ENCODE results near the gene EVA1B. TPM values are rescaled to one million over a fixed set of nuclear protein-coding genes. Genes with fewer than 3 reads are reported as not detected.

Gene EVA1B
- 1.2 TPM in 1 of 2 replicates, not detected in the other for total RNA-seq (2013; cell fraction: nucleolus; rRNA removed)
- 6.4 and 6.9 TPM in 2 replicates for total RNA-seq (2014; rRNA removed)
- total RNA-seq (2014; rRNA removed; fragmentation: Illumina TruSeq; extraction: Trizol), result 0.32 and 0.45 TPM in 2 replicates
- total RNA-seq (2021), result 5.3 and 6.1 TPM in 2 replicates
- polyA plus RNA-seq (2011; ENCODE audit: low read depth), result 2.1 TPM
- 0.58 TPM in 1 of 2 replicates, not detected in the other for polyA plus RNA-seq (2011; rRNA removed)
- 1.5 and 2.1 TPM in 2 replicates for polyA plus RNA-seq (2011; cell fraction: cytosol; rRNA removed)
- 1.0 TPM in 2 replicates for polyA plus RNA-seq (2011; cell fraction: nucleus; rRNA removed)
- polyA plus RNA-seq (2012), result 9.5 and 12.8 TPM in 2 replicates
- polyA plus RNA-seq (2014; fragmentation: Illumina TruSeq; extraction: Trizol), result not detected in 2 replicates
- under 1 TPM in 1 of 2 experiments, not detected in 1; 0.15 TPM for polyA plus RNA-seq (2014; fragmentation: Nextera tagmentation; extraction: Ambion mirVana)
- polyA plus RNA-seq (2014; rRNA removed), result 3.4 and 6.7 TPM in 2 replicates
- 1 to 10 TPM; 2.7 to 3.2 TPM for polyA plus RNA-seq (2016; fragmentation: Nextera tagmentation; extraction: Ambion mirVana)
- 0.21 TPM in 1 of 2 replicates, not detected in the other for polyA minus RNA-seq (2011; rRNA and poly(A)+ RNA removed)
- polyA minus RNA-seq (2011; cell fraction: cytosol; rRNA and poly(A)+ RNA removed), result not detected in 2 replicates
- polyA minus RNA-seq (2011; cell fraction: nucleus; rRNA and poly(A)+ RNA removed), result not detected in 2 replicates
- Bru-seq, nascent RNA, result percentile 32 among the genes with signal in this experiment
- BruChase-seq, experiment 1, labeled RNA remaining after a 6-hour chase, result percentile 19 among the genes with signal in this experiment
- percentile 29 among the genes with signal in this experiment for BruChase-seq, experiment 2, labeled RNA remaining after a 2-hour chase
- long read RNA-seq, experiment 1, partial matches to known transcripts, result 0 of 1 reads
- long read RNA-seq, experiment 1, other reads (novel, unspliced or antisense), result 0 of 1 reads
- long read RNA-seq, experiment 2, result 0 reads

GRCh38 chr1:36323636-36324352, at the start of gene EVA1B:
TSS of gene EVA1B (minus strand) at chr1:36323645. CDS start at chr1:36323037, 608 bp downstream.
- Histone ChIP-seq H3K9ac (ENCODE audit: control insufficient read depth, insufficient read depth, low read length) (peak within 1 kb of the TSS; percentile 47), H3K27me3 (replicated peaks in 1 of 2; ENCODE audit: control insufficient read depth in 2 of 2, insufficient read depth in 2 of 2, low read length in 1 of 2) (no peaks in the 10 kb centered on the region), H4K20me1 (ENCODE audit: control insufficient read depth, insufficient read depth) (no peaks in the 10 kb centered on the region), H3K27ac (ENCODE audit: control insufficient read depth, insufficient read depth) (no peak within 1 kb of the TSS), H3K79me2 (ENCODE audit: control insufficient read depth, insufficient read depth, low read length) (no peaks in the 10 kb centered on the region), H3K4me1 (ENCODE audit: control insufficient read depth, insufficient read depth, low read length) (peaks cover 24% of the 10 kb centered on the region), H3K9me3 (replicated peaks; ENCODE audit: control insufficient read depth, insufficient read depth, low read length) (no peaks in the 10 kb centered on the region), H3K4me2 (ENCODE audit: control insufficient read depth, insufficient read depth) (peak within 1 kb of the TSS; percentile 97), H3K4me3 (peak within 1 kb of the TSS; percentile 70), H2AFZ (ENCODE audit: control insufficient read depth, low read depth, low read length) (peak within 1 kb of the TSS; percentile 10), H3K36me3 (ENCODE audit: control insufficient read depth in 2 of 2, insufficient read depth in 2 of 2, low read length in 1 of 2) (no peaks in the 10 kb centered on the region)
- FAIRE-seq, result no peak
- SMC1A ChIA-PET (ENCODE audit: uncharacterized antibody, unreplicated experiment), result interaction anchor here (0.7 to 1.8 kb wide), 7 partner anchors 12 to 98 kb away, joined by 3 to 5 read pairs (median 3); no protein-coding TSS in a partner anchor
- ATAC-seq, result peak; percentile 69
- no peak for DNase-seq (ENCODE audit: low read depth, low spot score)
- no TSS peak for BruUV-seq (replicated peaks)
- CTCF ChIA-PET, result interaction anchor here (1.0 to 1.7 kb wide), 6 partner anchors 17 to 174 kb away, joined by 3 to 10 read pairs (median 4); partner anchors contain the start of genes SH3D21 and TRAPPC3
- WGBS (ENCODE audit: insufficient coverage, insufficient replicate concordance, low lambda C conversion rate, missing lambda C conversion rate), result 14% methylated on average over 27 of the region's 36 CpGs
- intact Hi-C loops (cut with micrococcal nuclease; ENCODE audit: unreplicated experiment), result no loop called here
- in situ Hi-C loops (cut with MboI), result no loop called here
- RAD21 ChIA-PET (ENCODE audit: unreplicated experiment), result interaction anchor here (0.8 to 1.9 kb wide), 7 partner anchors 14 to 98 kb away, joined by 3 to 5 read pairs (median 4); partner anchors contain the start of gene SH3D21
- POLR2A ChIA-PET, result interaction anchor here (0.5 to 1.3 kb wide), 3 partner anchors 15 to 25 kb away, joined by 3 to 5 read pairs (median 4); partner anchors contain the start of gene SH3D21
- TF ChIP-seq SREBF1 (IDR thresholded peaks at IDR 0.05; ENCODE audit: low read length) (no peak), E4F1 (IDR thresholded peaks at IDR 0.05; ENCODE audit: borderline replicate concordance, partially characterized antibody) (no peak), SMC3 (IDR thresholded peaks at IDR 0.05; ENCODE audit: borderline replicate concordance, low read length) (no peak), SMARCA5 (IDR thresholded peaks at IDR 0.05) (peak; percentile 51; the same call in 1 of the 2 replicates), KAT2A (conservative IDR thresholded peaks at IDR 0.05; ENCODE audit: control insufficient read depth, low read depth, low read length) (no peak), USF1 (IDR thresholded peaks at IDR 0.05; ENCODE audit: borderline replicate concordance, extremely low read length, insufficient read depth, low read depth, low read length) (no peak), POLR2AphosphoS2 (IDR thresholded peaks at IDR 0.05; ENCODE audit: low read depth, low read length) (0 out of 2 replicates have a peak, but pooled peaks have one; percentile 6), NFXL1 (IDR thresholded peaks at IDR 0.05; ENCODE audit: borderline replicate concordance) (peak; percentile 67; the same call in 1 of the 2 replicates), JUNB (IDR thresholded peaks at IDR 0.05) (no peak), TCF3 (IDR thresholded peaks at IDR 0.05; ENCODE audit: borderline replicate concordance, insufficient read depth, low read depth, low read length) (no peak), DPF2 (IDR thresholded peaks at IDR 0.05) (no peak), JUND (IDR thresholded peaks at IDR 0.05; ENCODE audit: low read depth, low read length) (no peak), FOXK2 (IDR thresholded peaks at IDR 0.05) (no peak), CREB1 (IDR thresholded peaks at IDR 0.05; ENCODE audit: low read depth) (no peak), NBN (IDR thresholded peaks at IDR 0.05) (0 out of 2 replicates have a peak, but pooled peaks have one; percentile 26)

Data from GM12878 (cell line).